GM19372 (cell line): ENCODE data around the gene RASAL2.

ENCODE experiments used
- ATAC-seq: cut with Tn5 transposase; IDR thresholded peaks from one replicate; pipeline ENCODE4 v1.9.1; 2021; ENCODE audit warnings: mild to moderate bottlenecking, low read depth, moderate library complexity; ENCODE audit not compliant: unreplicated experiment

The RASAL2 gene

DNA sequence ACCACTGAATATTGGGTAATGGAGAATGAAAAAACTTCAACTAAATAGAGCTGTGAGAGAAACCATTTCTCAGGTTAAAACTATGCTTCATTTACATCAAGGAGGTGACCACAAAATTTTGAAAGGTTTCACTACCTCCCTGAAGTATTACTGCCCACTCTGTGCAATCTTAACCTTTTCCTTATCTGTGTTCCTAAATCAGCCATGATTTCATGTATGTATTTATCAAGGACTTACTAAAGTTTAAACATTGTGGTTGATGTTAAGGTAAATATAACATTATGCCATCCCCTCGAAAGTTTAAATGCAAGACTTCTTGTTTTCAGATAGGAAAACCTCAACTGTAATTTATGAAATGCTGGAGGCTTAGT is 318.5 kb downstream of the RASAL2 start:
- ATAC-seq = peak; percentile 88

DNA sequence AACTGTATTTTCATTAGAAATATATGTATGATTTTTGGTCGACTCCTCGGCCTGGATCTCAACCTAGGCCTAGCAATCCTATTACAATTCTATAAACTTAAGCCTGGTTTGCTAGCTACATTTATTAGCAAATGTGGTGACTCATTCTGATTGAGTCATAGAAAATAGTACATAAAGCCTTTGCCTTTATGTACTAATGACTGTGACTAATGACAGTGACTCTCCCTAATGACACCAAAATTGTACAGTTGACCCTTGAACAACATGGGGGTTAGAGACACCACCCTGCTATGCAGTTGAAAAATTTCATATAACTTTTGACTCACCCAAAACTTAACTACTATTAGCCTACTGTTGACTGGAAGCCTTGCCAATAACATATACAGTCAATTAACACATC is 324.0 kb downstream of the RASAL2 start:
- ATAC-seq = no peak

DNA sequence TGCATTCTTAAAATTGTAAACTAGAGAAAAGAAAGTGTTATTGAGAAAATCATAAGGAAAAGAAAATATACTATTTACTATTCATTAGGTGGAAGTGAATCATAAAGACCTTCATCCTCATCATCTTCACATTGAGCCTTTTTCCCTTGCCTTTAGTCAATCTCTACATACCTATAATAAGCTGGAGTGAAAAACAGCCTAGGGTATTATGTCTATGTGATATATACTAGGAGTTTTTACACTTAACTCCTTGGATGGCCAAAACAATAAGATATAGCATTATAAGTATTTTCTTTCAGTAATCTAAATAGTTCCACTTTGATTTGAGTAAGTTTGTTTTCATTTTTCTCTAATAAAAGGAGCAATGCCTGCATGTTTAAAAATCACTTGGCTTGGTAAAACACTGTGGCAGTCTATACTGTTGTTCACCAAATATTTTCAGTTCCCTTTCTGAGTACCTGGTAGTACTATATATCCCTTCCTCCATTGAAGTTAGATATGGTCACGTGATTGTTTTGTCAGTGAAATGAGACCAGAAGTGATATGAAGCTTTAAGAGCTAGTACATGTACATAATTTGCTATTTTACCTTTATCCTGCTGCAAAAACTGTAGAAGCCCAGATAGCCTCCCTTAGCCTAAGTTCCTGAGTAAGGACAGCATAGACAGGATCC is 324.5 kb downstream of the RASAL2 start:
- peak; percentile 94 for ATAC-seq

DNA sequence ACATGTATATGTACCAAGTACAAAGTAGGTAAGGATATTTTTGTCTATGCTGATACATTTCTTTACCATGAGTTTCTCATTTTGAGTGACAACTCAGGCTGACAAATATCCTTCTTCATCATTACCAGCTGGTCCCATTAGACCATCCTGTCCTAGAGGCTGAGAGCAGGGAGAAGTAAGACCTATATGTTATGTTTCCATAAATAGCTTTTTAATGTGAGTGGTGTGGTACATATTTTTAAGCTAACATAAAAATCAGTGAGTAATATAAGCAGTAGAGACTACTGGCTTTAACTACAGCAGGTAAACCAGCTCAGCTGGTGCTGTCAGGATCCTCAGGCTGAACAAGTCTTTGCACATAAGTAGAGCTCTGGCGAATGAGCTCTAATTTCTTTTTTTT is 340.5 kb downstream of the RASAL2 start:
- no peak for ATAC-seq

DNA sequence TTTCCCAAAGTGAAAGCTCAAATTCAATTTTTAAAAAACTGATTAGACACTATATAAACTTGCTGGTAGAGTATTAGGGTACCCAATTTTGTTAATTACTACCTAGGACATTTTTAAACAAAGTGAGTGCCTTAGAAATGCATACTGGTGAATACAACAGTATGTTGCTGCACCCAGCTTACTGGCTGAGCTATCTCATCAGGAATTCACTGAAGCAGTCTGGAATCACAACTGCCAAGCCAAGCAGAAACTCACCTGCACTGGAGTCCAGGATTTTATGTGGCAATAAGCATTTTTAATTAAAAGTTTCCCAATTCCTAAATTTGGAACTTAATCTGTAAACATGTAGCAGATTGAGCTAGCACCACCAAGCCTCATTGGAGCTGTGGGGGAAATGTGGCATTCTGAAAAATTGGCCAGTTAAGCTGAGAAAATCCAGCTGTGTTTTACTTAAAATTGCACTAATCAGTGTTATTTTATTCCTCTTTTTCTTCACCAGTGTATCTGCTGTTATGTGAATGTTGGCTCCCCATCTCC is 341.1 kb downstream of the RASAL2 start:
- ATAC-seq = no peak

DNA sequence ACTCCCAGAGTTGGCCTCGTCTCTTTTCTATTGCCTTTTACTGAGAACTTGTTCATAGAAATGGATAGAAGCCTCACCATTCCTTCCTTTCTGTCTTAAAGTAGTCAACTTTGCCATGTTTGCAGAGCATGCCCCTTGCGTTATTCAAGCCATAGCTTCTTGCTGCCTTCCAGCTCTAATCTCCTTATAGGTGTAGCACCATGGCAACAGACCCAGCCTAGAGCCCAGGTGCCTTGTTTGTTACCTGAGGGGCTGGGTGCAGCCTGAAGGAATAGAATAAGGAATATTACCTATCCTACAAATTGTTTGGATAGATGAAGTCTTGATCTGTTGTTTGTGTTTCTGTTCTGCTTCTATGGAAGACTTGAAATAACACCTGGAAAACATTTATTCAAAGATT is 343.0 kb downstream of the RASAL2 start:
- no peak for ATAC-seq

DNA sequence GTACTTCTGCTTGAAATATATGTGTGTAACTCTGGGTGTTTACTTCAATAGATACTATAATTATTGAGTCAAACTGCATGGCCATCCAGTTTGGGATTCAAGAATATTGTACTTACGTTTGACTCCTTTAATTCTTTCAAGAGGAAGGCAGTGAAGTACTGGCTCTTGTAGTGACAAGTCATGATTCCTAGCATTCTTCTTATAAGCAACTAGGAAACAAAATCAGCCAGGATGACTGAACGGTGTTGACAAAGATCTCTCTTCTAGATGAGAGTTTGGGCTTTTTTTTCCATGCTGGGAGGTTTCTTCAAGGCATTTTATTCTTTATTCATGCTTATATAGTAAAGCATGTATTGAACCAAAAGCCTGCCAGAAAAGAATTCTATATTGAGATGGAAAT is 344.5 kb downstream of the RASAL2 start:
- no peak for ATAC-seq

DNA sequence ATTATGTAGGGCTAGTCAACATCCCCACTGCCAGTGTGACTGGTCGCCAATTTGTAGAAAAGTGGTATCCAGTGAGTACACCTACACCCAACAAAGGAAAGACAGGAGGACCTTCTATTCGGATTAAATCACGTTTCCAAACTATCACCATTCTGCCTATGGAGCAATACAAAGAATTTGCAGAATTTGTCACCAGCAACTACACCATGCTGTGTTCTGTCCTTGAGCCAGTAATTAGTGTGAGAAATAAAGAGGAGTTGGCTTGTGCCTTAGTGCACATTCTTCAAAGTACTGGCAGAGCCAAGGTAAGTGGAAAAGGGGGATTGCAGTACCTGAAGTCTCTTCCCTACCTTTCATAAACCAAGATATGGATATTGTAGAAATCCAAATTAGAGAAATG is 349.0 kb downstream of the RASAL2 start:
- no peak for ATAC-seq

DNA sequence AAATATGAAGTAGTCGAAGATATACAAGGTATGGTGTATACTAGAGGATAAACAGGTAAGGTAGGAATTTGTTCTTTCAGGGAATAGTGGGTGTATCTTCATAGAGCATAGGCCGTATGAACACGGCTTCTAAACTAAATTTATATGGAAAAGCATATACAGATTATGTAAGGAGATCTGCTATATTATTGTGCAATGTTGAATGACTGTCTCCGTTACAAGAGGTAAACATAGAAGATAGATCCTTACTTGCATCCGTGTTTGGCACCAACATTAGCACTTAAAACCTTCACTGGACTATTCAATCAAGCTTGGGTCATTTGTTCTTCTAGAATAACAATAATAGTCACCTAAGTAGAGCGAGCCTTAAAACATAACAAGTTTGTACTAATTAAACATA is 357.0 kb downstream of the RASAL2 start:
- ATAC-seq = no peak

DNA sequence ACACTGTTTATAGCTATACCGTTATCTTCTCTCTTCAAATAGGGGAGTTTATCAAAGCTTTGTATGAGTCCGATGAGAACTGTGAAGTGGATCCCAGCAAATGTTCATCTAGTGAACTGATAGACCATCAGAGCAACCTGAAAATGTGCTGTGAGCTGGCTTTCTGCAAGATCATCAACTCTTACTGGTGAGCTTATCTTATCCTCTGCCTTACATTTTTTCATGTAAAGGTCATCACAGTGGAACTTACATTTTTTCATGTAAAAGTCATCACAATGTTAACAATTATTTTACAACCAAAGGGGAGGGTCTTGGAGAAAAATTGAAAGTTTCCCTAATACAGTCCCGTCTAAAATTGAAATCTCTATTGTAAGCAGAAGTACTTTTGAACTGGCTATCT is 357.6 kb downstream of the RASAL2 start:
- no peak for ATAC-seq

DNA sequence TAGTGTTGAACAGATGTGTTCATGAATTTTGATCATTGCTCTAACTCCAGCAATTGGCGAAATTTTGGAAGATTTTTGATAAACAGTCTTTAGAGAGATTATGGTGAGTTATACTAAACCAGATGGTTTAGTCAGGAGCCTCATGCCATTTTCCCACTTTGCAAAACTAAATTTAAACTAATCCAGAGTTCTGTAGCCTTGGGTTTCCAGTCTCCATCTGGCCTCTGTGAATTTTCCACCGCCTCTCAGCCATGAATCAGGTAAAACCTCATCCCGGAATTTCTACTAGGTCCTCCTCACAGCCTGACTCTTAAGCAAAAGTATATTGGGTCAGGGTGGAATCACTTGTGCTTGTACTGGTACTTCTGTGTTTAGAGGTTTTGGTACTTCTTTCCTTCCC is 358.1 kb downstream of the RASAL2 start:
- no peak for ATAC-seq

DNA sequence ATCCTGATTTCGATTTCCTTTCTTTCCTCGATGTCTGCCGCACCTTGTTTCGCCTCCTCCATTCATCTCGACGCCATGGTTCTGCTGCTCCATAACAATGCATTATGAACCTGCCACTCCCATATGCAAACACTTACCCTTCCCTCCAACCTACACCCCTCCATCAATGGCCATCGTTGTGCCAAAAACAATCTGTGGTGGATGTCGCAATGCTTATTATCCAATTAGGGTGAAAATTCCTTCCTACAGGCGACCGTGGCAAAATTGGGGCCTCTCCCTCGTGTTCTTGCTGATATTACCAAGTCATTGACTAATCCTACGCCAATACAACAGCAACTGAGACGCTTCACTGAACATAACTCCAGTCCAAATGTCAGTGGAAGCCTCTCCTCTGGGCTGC is 362.6 kb downstream of the RASAL2 start:
- no peak for ATAC-seq

DNA sequence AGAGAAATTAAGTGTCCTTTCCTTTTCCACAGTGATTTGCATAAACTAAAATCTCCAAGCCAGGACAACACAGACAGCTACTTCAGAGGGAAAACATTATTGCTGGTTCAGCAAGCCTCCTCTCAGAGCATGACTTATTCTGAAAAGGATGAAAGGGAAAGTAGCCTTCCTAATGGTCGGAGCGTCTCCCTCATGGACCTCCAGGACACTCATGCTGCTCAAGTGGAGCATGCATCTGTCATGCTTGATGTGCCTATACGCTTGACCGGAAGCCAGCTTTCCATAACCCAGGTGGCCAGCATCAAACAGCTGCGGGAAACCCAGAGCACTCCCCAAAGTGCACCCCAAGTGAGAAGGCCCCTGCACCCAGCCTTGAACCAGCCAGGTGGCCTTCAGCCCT is 363.7 kb downstream of the RASAL2 start:
- ATAC-seq = no peak

DNA sequence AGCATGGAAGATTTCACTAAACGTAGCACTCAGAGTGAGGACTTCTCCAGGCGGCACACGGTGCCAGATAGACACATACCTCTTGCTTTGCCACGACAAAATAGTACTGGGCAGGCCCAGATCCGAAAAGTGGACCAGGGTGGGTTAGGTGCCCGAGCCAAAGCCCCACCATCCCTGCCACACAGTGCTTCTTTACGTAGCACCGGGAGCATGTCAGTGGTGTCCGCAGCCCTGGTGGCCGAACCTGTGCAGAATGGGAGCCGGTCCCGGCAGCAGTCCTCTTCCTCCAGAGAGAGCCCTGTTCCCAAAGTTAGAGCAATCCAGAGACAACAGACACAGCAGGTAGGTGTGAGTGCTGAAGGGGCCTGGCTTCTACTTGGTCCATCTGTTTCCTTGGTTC is 364.3 kb downstream of the RASAL2 start:
- ATAC-seq = no peak

DNA sequence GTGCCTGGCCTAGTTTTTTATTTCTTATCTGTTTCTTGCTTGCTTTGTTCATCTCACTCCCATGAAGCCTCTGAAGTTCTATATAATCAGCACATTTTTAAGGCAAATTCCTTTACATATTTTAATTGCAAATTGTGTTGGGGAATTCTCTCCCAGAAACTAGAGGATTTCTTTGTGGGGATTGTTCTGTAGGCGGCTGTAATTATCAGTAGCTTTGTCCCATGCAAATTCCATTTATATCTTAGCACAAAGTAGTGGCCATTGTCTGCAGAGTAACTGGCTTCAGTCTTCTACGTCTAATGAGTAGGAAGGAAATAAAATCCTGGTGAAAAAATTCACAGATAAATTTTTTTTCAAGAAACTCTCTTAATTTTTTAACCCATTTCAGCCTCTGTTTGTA is 367.2 kb downstream of the RASAL2 start:
- no peak for ATAC-seq

DNA sequence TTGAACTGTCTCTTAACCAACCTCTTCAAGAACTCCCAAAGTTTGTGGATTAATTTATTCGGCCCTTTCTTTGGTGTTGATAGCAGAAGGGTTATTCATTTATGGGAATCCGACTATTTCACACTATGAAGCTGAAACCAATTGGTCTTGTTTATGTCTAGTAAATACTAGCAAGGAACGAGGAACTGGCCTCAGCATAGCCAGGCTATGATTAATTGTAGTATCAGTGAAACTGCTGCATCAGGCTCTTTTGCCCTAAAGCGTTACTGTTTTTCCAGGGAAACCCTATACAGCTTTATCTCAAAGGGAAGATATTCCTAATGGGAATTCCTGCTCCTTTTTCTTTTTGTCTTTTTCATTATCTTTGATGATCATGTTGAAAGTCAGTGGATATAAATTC is 367.8 kb downstream of the RASAL2 start:
- no peak for ATAC-seq

DNA sequence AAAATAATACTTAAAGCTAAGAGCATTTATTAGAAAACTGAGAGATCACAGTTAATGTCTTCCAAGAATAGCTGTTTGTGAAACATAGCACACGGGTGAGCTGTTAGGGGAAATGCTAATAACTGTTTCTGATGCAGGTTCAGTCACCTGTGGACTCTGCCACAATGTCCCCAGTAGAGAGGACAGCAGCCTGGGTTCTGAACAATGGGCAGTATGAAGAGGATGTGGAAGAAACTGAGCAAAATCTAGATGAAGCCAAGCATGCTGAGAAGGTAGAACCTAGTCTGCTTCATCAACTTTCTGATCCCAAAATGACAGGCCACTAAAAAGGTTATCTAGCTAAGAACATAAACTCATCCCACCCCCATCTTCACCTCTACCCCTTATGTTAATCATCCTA is 370.2 kb downstream of the RASAL2 start:
- ATAC-seq = no peak

DNA sequence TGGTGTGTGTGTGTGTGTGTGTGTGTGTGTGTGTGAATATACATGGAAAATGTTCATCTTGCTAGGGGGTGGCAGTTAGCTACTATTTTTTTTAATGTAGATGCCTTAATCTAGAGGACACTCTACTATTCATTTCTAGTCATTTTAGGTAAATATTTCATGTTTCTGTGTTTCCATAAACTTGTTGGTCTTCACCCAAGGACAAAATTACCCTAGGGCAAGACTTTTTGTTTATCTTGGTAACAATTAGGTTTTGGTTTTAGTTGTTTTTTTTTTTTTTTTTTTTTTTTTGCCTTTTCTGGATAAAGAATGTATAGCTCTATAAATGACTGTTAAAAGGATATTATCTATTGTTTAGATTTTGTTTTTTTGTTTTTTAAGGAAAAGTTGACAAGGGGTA is 370.7 kb downstream of the RASAL2 start:
- ATAC-seq = no peak

DNA sequence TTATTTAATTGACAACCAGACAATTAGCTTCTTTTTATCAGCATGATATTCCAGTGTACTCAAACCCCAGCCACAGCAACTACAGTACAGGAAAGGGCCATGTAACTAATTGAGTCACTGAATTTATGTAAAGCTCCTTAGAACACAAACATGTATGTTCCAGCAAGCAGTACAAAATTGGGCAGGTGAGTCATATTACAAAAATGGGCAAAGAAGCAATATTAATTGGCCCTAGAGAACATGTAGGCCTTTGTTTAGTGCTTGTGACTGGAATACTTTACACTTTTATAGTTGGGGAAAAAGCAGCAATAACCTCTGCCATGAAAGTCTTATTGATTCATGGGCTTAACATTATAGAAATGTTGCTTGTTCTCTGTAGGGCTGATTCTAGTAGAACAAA is 371.1 kb downstream of the RASAL2 start:
- no peak for ATAC-seq

DNA sequence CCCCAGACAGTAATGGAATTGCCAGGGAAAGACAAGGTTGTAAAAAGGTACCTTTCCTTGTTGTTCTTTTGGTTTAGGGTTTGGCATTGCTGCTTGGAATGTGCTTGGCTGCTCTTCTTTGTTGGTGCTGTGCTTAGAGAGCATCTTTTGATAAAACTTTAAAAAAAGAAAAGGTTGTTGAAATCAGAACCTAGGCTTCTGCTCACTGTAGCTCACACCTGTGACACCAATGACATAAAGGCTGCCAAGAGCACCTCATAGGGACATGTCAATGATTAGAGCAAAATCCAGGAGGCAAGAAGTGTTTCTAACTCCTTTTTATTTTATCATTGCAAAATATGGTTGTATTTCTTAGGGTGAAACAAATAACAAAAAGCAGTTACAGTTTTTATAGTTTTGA is 373.9 kb downstream of the RASAL2 start:
- ATAC-seq = no peak

DNA sequence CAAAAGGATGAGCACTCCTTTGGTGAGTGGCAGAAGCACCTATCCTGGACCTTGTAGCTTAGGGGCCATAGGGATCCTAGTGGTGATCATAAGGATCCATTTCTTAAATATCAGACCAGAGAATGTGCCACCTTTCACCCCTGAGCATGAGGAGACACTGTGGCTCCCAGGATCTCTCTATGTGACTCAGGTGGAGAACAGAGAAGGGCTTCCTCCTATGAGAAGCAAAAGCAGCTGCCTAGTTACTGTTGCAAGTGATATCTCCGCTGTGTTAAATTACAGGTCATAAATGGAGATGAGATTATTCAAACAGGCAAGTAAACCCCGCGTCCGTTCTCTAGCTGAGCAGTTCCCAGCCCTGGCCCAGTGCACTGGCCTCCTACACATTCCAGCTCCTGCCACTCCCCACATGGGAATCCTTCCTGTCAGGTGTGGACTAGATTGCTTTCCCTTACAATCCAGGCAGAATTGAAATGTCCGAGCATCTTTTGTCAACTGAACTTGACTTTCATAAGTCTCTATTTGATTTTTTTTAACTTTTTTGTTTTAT is 376.6 kb downstream of the RASAL2 start:
- no peak for ATAC-seq

DNA sequence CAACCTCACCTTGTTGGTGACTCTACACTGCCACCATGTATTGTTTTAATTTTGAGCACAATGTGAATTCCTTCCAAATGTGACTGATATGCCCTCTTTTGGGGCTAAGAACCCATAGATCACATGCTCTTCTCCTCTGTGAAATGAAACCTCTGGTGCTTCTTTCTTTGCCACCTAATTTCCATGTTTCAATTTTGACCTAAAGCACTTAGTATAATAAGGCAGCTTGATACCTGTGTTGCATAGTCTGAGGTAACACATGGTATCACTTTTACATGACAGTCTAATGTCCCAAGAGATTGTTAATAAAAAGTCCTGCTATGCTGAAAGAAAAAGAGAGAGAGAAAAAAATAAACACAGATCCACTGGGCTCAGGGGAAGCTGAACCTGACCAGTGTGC is 378.6 kb downstream of the RASAL2 start:
- no peak for ATAC-seq

DNA sequence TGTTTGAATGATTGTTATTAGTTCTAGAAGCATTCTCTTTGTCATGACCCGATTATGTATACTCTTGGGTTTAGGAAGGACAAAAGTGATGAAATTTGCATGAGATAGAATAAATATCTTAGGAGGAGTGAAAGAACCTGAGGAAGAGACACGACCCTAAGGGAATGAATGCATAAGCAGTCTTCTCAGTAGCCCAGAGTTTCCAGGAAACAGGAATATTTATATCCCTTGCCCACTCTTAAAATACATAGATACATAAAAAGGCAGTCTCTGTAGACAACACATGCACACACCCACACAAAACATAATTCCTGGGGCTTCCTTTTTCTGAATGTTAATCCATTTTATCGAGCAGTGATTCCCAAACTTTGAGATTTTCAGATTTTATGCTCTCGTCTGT is 383.5 kb downstream of the RASAL2 start:
- no peak for ATAC-seq
